ENCODE measurements around the gene TMEM184A. TPM values are rescaled to one million over a fixed set of nuclear protein-coding genes. Genes with fewer than 3 reads are reported as not detected.

Gene TMEM184A
- total and polyA plus RNA-seq, 2 donors (not counting 3 experiments of a cell fraction or from before 2014, with no cell fraction given): 0.48 TPM; not detected in 1

DNA sequence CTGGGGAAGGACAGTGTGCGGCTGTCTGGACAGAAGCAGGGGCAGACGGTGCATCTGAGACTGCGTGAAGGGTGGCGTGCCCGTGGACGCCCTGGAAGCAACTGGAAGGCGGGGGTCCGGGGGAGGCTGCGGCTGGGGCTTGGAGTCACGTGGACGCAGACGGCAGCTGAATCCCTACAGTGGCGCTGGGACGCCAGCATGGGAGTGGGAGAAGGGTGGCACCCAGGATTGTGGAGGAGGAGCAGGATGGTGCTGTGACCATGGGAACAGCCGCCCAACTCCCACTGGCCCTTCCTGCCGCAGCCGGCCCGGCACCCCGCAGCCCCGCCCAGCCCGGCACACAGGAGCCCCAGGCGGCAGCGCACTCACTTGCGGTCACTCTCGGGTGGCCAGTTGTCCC is 61.6 kb downstream of the TMEM184A start:
- no TSS peak for BruUV-seq (replicated peaks)
- no peak overlapping the region for H3K27ac ChIP-seq (ENCODE audit: insufficient read depth, low read depth, low read length)
- no peaks in the 10 kb centered on the region for H4K20me1 ChIP-seq (replicated peaks; ENCODE audit: control insufficient read depth, extremely low read depth, insufficient read depth, low read length)
- H3K4me2 ChIP-seq (ENCODE audit: insufficient read depth, low read length): no peak overlapping the region
- no peaks in the 10 kb centered on the region for H3K27me3 ChIP-seq (ENCODE audit: control insufficient read depth in 2 of 2, insufficient read depth in 2 of 2, low read length in 2 of 2)
- no peak overlapping the region for H3K9ac ChIP-seq (replicated peaks; ENCODE audit: extremely low read depth, insufficient read depth, low read length)
- intact Hi-C loops (cut with micrococcal nuclease) (no loop called here), dilution Hi-C loops (cut with MboI; ENCODE audit: extremely low pct_ligation_motif_present, low sequenced_read_pairs) (no loop called here)
- no peaks in the 10 kb centered on the region for H3K9me1 ChIP-seq (replicated peaks; ENCODE audit: control insufficient read depth, extremely low read depth, insufficient read depth, low read length)
- peaks cover 7 to 40% of the 10 kb centered on the region in 2 experiments for H3K36me3 ChIP-seq (ENCODE audit: control insufficient read depth in 2 of 2, extremely low read depth in 1 of 2, insufficient read depth in 2 of 2, low read length in 2 of 2)
- H3K4me3 ChIP-seq (replicated peaks in 1 of 3; ENCODE audit: insufficient read depth in 1 of 3, low read depth in 1 of 3, low read length in 3 of 3): no peak overlapping the region
- ChIA-PET POLR2A (no interaction called here), CTCF (no interaction called here)
- FAIRE-seq (no peak), DNase-seq (ENCODE audit: low read depth, low spot score) (no peak)
- TF ChIP-seq FOS (IDR thresholded peaks at IDR 0.05; ENCODE audit: borderline replicate concordance, insufficient read depth, low read length) (no peak), EZH2 (IDR thresholded peaks at IDR 0.05; ENCODE audit: borderline replicate concordance, low read depth, low read length, severe bottlenecking) (no peak), MYC (IDR thresholded peaks at IDR 0.05; ENCODE audit: low read depth, low read length) (no peak), JUN (IDR thresholded peaks at IDR 0.05; ENCODE audit: borderline replicate concordance, insufficient read depth, insufficient read length, low read depth) (no peak), POLR2A (IDR thresholded peaks at IDR 0.05; ENCODE audit: low read depth, low read length) (no peak)
- TF ChIP-seq, protein P1, sequence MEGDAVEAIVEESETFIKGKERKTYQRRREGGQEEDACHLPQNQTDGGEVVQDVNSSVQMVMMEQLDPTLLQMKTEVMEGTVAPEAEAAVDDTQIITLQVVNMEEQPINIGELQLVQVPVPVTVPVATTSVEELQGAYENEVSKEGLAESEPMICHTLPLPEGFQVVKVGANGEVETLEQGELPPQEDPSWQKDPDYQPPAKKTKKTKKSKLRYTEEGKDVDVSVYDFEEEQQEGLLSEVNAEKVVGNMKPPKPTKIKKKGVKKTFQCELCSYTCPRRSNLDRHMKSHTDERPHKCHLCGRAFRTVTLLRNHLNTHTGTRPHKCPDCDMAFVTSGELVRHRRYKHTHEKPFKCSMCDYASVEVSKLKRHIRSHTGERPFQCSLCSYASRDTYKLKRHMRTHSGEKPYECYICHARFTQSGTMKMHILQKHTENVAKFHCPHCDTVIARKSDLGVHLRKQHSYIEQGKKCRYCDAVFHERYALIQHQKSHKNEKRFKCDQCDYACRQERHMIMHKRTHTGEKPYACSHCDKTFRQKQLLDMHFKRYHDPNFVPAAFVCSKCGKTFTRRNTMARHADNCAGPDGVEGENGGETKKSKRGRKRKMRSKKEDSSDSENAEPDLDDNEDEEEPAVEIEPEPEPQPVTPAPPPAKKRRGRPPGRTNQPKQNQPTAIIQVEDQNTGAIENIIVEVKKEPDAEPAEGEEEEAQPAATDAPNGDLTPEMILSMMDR (IDR thresholded peaks at IDR 0.05; ENCODE audit: extremely low read depth in 1 of 2, insufficient read depth in 1 of 2, low read depth in 1 of 2, low read length in 2 of 2): no peak
- TF ChIP-seq, protein P2, sequence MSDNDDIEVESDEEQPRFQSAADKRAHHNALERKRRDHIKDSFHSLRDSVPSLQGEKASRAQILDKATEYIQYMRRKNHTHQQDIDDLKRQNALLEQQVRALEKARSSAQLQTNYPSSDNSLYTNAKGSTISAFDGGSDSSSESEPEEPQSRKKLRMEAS (IDR thresholded peaks at IDR 0.05; ENCODE audit: insufficient read depth, insufficient read length): no peak
- H2AFZ ChIP-seq (ENCODE audit: low read depth, low read length): no peak overlapping the region
- no peaks in the 10 kb centered on the region for H3K9me3 ChIP-seq (replicated peaks; ENCODE audit: control insufficient read depth, insufficient read depth, low read length)
- H3K79me2 ChIP-seq (ENCODE audit: control insufficient read depth, insufficient read depth, low read length): no peaks in the 10 kb centered on the region
- H3K4me1 ChIP-seq (ENCODE audit: control insufficient read depth, extremely low read depth, insufficient read depth, low read length): no peaks in the 10 kb centered on the region

Measured in endothelial cell of umbilical vein (primary cell).